PC-9 (cell line): ENCODE measurements around the gene NMNAT2. TPM values are rescaled to one million over a fixed set of nuclear protein-coding genes. Genes with fewer than 3 reads are reported as not detected.

Experiments
- BruUV-seq: library from RNA; stranded (reverse); fragments of 400-500 nt; replicated peaks from 2 replicates; lab custom pipeline; 2021; lab: Mats Ljungman, UMichigan
- CTCF ChIA-PET: fragments of 300-600 bp; sonication (Branson Sonifier 250); formaldehyde crosslinking; loops from one replicate; lab custom pipeline; 2022; ENCODE audit warnings: antibody characterized with exemption; lab: Charles Lee
- POLR2A ChIA-PET: fragments of 300-600 bp; sonication (Branson Sonifier 250); formaldehyde crosslinking; loops from one replicate; lab custom pipeline; 2022; ENCODE audit warnings: antibody characterized with exemption; ENCODE audit not compliant: unreplicated experiment; lab: Charles Lee
- DNase-seq, 2 experiments: peaks; one replicate each; pipeline versions ENCODE4 v3.0.0 to v3.0.0-alpha.2; 2015 to 2022; ENCODE audit warnings: mixed read lengths in 1 of 2
- H2AFZ ChIP-seq: fragments of 200-600 bp; sonication (generic); 2 replicates; pipeline ENCODE4 v1.8.1; 2017; ENCODE audit warnings: antibody characterized with exemption
- H3F3A ChIP-seq: fragments of 200-600 bp; sonication (generic); 2 replicates; pipeline ENCODE4 v1.8.1; 2017; ENCODE audit warnings: antibody characterized with exemption, mild to moderate bottlenecking, low read depth; ENCODE audit not compliant: insufficient read depth
- H3K27ac ChIP-seq: fragments of 200-600 bp; sonication (generic); 2 replicates; pipeline ENCODE4 v1.6.1; 2016; ENCODE audit warnings: mixed run types
- H3K27me3 ChIP-seq: fragments of 200-600 bp; sonication (generic); 2 replicates; pipeline ENCODE4 v1.6.1; 2016; ENCODE audit warnings: low read depth, mixed run types; ENCODE audit not compliant: insufficient read depth
- H3K36me3 ChIP-seq: fragments of 200-600 bp; sonication (generic); 2 replicates; pipeline ENCODE4 v1.6.1; 2016; ENCODE audit warnings: low read depth, mixed run types
- H3K4me1 ChIP-seq: fragments of 200-600 bp; sonication (generic); replicated peaks from 2 replicates; pipeline ENCODE4 v1.6.1; 2016; ENCODE audit warnings: mixed run types; ENCODE audit not compliant: insufficient read depth
- H3K4me2 ChIP-seq: fragments of 200-600 bp; sonication (generic); 2 replicates; pipeline ENCODE4 v1.6.1; 2017; ENCODE audit warnings: mixed run types
- H3K4me3 ChIP-seq: fragments of 200-600 bp; sonication (generic); 2 replicates; pipeline ENCODE4 v1.6.1; 2016; ENCODE audit warnings: mixed run types
- H3K79me2 ChIP-seq: fragments of 200-600 bp; sonication (generic); 2 replicates; pipeline ENCODE4 v1.6.1; 2017; ENCODE audit warnings: low read depth, mixed run types
- H3K9me2 ChIP-seq: fragments of 200-600 bp; sonication (generic); 2 replicates; pipeline ENCODE4 v1.8.1; 2017; ENCODE audit warnings: mild to moderate bottlenecking; ENCODE audit not compliant: insufficient read depth
- H3K9me3 ChIP-seq: fragments of 200-600 bp; sonication (generic); 2 replicates; pipeline ENCODE4 v1.8.1; 2016; ENCODE audit warnings: low read depth; ENCODE audit not compliant: insufficient read depth
- H4K20me1 ChIP-seq: fragments of 200-600 bp; sonication (generic); 2 replicates; pipeline ENCODE4 v1.8.1; 2017; ENCODE audit not compliant: insufficient read depth
- EZH2 ChIP-seq: fragments of 200-600 bp; sonication (generic); IDR thresholded peaks from 2 replicates; pipeline ENCODE4 v1.8.0; 2017; ENCODE audit warnings: antibody characterized with exemption, low read depth
- intact Hi-C: fragments of 100-400 bp; cut with micrococcal nuclease; formaldehyde crosslinking; loops from one replicate; pipeline ENCODE4 v1.10.0; 2022; ENCODE audit not compliant: unreplicated experiment
- total RNA-seq: library from RNA; stranded (reverse); gene quantifications from 2 replicates; pipeline ENCODE4 v1.2.3, GENCODE V29; 2021
- TF ChIP-seq, protein P1 (sequence below): fragments of 200-600 bp; sonication (generic); conservative IDR thresholded peaks from 2 replicates; pipeline ENCODE4 v1.6.1; 2017; ENCODE audit warnings: mixed run types, antibody characterized with exemption, mild to moderate bottlenecking, moderate library complexity

The NMNAT2 gene
- total RNA-seq, 1 experiment from 2014 or later: 29.2 TPM

DNA sequence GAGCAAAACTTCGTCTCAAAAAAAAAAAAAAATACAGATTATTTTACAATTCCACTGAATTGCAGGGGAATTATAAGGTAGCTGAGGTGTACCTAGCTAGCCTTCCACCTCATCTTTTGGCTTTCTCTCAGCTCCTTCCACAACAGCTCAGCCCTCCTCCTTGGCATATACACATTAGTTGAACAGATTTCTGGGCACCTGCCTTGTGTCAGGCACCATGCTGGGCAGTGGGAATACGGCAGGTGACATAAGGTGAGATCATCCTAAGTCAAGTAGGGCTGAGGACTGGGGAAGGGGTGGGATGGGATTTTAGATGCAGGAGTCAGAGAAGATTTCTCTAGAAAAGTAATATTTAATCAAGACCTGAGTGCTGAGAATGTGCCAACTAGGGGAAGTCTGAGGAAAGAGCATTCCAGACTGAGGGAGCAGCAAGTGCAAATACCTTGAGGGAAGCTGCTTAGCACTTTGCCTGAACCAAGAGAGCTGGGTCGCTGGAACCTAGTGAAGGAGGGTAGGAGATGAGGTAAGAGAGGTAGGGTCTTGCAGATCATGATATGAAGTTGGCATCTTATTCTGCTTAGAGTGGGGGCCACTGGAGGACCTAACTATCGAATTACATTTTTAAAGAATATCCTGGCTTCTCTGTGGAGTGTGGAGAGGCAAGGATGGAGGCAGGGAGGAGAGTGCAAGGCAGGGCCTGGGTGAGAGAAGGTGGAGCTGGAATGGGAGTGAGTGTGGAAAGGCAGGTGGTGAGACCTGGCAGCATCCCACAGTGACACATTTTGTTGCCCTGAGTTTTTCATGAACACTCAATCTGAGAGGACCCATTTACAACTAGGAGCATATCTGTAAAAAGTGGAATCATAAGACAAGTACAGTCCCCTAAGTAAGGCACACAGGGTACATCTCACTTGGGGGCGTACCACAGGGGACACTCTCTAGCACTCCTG, 203.9 kb downstream of the NMNAT2 start:
- Histone ChIP-seq H3K4me2 (no peak overlapping the region), H3K79me2 (peaks cover 12% of the 10 kb centered on the region; the same call in 1 of the 2 replicates), H3K4me3 (no peak overlapping the region), H3K9me3 (no peaks in the 10 kb centered on the region), H3K27ac (peak overlapping the region; percentile 14; the same call in 1 of the 2 replicates), H3K27me3 (no peaks in the 10 kb centered on the region), H3K36me3 (peaks cover 14% of the 10 kb centered on the region; the same call in 1 of the 2 replicates), H2AFZ (no peak overlapping the region), H3F3A (peaks cover 4% of the 10 kb centered on the region; the same call in 1 of the 2 replicates), H3K9me2 (no peaks in the 10 kb centered on the region), H3K4me1 (peaks cover 20% of the 10 kb centered on the region), H4K20me1 (no peaks in the 10 kb centered on the region)
- POLR2A ChIA-PET: no interaction called here
- BruUV-seq: no TSS peak
- intact Hi-C loops: no loop called here
- no peak for DNase-seq
- CTCF ChIA-PET: no interaction called here
- no peak for TF ChIP-seq EZH2
- TF ChIP-seq, protein P1, sequence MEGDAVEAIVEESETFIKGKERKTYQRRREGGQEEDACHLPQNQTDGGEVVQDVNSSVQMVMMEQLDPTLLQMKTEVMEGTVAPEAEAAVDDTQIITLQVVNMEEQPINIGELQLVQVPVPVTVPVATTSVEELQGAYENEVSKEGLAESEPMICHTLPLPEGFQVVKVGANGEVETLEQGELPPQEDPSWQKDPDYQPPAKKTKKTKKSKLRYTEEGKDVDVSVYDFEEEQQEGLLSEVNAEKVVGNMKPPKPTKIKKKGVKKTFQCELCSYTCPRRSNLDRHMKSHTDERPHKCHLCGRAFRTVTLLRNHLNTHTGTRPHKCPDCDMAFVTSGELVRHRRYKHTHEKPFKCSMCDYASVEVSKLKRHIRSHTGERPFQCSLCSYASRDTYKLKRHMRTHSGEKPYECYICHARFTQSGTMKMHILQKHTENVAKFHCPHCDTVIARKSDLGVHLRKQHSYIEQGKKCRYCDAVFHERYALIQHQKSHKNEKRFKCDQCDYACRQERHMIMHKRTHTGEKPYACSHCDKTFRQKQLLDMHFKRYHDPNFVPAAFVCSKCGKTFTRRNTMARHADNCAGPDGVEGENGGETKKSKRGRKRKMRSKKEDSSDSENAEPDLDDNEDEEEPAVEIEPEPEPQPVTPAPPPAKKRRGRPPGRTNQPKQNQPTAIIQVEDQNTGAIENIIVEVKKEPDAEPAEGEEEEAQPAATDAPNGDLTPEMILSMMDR: no peak

GRCh38 chr1:183212870-183213269, 205.3 kb downstream of the NMNAT2 start:
- peaks cover 26% of the 10 kb centered on the region for H3K4me1 ChIP-seq
- TF ChIP-seq, protein P1: no peak
- TF ChIP-seq EZH2: no peak
- H4K20me1 ChIP-seq: no peaks in the 10 kb centered on the region
- BruUV-seq: no TSS peak
- H3K9me2 ChIP-seq: no peaks in the 10 kb centered on the region
- no peak for DNase-seq
- H3K27me3 ChIP-seq: no peaks in the 10 kb centered on the region
- ChIA-PET CTCF (no interaction called here), POLR2A (no interaction called here)
- H3K36me3 ChIP-seq: peaks cover 14% of the 10 kb centered on the region; the same call in 1 of the 2 replicates
- H3K9me3 ChIP-seq: no peaks in the 10 kb centered on the region
- H2AFZ ChIP-seq: no peak overlapping the region
- peaks cover 11% of the 10 kb centered on the region; the same call in 1 of the 2 replicates for H3F3A ChIP-seq
- no peak overlapping the region for H3K4me3 ChIP-seq
- H3K4me2 ChIP-seq: no peak overlapping the region
- intact Hi-C loops: no loop called here
- no peak overlapping the region for H3K27ac ChIP-seq
- peaks cover 12% of the 10 kb centered on the region; the same call in 1 of the 2 replicates for H3K79me2 ChIP-seq

DNA sequence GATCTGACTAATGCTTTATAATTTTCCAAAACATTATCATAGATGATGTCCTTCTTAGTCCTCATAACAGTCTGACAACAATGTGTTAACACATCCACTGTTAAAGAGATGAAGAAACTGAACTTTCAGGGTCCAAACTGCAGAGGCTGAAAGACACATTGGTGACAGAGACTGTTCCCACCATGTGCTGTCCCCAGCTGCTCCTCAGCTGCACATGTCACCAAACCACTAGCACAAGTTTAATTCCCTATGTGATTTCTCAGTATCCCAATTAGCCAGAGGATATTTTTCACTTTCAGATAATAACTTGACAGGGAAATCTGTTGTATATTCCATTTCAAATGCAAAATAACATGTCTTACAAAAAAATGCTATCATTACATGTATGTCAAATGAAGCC, 207.5 kb downstream of the NMNAT2 start:
- BruUV-seq: no TSS peak
- POLR2A ChIA-PET: no interaction called here

More for the DNA sequence above, 207.5 kb downstream of the NMNAT2 start:
- intact Hi-C loops: no loop called here
- no peak overlapping the region for H3K4me2 ChIP-seq
- no peaks in the 10 kb centered on the region for H4K20me1 ChIP-seq
- no peak overlapping the region for H3K27ac ChIP-seq
- H3K36me3 ChIP-seq: peaks cover 7% of the 10 kb centered on the region; the same call in 1 of the 2 replicates
- H3K27me3 ChIP-seq: no peaks in the 10 kb centered on the region
- H2AFZ ChIP-seq: no peak overlapping the region
- no peak for DNase-seq
- no peaks in the 10 kb centered on the region for H3K9me2 ChIP-seq
- H3K4me3 ChIP-seq: no peak overlapping the region
- TF ChIP-seq, protein P1: no peak
- no peak for TF ChIP-seq EZH2
- peaks cover 26% of the 10 kb centered on the region for H3K4me1 ChIP-seq
- peaks cover 12% of the 10 kb centered on the region; the same call in 1 of the 2 replicates for H3K79me2 ChIP-seq
- peaks cover 11% of the 10 kb centered on the region; the same call in 1 of the 2 replicates for H3F3A ChIP-seq
- CTCF ChIA-PET: no interaction called here
- no peaks in the 10 kb centered on the region for H3K9me3 ChIP-seq
